ENCODE data around the gene NPLOC4. TPM values are rescaled to one million over a fixed set of nuclear protein-coding genes. Genes with fewer than 3 reads are reported as not detected.

Gene NPLOC4
- total and polyA plus RNA-seq, 2 of the 13 experiments (the other 11 are each of a cell fraction or from before 2014, with no cell fraction given): 57.0 to 97.0 TPM

DNA sequence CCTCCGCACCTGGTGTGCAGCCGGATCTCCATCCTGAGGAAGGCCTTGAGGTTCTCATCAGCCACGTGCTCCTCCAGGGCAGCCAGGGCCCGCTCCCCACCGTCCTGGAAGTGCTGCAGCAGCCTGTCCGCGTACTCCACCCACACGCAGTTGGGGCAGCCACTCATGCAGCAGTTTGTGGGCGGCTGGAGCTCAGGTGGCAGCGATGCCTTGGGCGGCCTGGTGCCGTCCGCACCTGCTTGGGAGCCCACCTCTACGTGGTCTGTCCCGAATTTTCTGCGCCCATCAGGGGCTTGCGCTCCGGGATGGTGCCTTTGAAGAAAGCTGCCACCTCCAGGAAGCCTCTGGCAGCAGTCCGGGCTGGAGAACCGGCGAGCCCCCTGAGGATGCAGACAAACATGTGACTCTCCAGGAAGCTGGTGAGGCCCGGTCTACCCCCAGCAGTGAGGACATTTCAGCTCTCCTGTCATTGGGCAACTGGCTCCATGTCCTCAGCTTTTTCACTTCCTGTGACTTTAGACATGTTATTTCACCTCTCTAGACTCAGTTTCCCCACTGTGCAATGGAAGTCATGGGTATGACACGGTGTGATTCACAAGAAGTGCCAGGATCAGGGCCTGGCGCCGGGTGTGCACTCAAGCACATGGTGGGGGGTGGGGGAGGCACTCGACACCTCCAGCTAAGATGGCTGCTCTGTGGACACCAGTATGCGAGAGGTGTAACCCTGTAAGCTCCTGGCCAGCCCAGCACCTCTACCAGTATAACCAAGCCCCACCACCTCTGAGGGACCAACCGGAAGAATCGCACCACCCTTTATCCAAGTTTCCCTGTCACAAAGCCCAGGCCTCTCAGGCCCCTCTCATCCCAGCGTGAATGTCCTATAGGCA lies 28.5 kb upstream of the NPLOC4 start (continued):
- TF ChIP-seq, protein P1, sequence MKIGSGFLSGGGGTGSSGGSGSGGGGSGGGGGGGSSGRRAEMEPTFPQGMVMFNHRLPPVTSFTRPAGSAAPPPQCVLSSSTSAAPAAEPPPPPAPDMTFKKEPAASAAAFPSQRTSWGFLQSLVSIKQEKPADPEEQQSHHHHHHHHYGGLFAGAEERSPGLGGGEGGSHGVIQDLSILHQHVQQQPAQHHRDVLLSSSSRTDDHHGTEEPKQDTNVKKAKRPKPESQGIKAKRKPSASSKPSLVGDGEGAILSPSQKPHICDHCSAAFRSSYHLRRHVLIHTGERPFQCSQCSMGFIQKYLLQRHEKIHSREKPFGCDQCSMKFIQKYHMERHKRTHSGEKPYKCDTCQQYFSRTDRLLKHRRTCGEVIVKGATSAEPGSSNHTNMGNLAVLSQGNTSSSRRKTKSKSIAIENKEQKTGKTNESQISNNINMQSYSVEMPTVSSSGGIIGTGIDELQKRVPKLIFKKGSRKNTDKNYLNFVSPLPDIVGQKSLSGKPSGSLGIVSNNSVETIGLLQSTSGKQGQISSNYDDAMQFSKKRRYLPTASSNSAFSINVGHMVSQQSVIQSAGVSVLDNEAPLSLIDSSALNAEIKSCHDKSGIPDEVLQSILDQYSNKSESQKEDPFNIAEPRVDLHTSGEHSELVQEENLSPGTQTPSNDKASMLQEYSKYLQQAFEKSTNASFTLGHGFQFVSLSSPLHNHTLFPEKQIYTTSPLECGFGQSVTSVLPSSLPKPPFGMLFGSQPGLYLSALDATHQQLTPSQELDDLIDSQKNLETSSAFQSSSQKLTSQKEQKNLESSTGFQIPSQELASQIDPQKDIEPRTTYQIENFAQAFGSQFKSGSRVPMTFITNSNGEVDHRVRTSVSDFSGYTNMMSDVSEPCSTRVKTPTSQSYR (CRISPR knock-in tag; IDR thresholded peaks at IDR 0.05; ENCODE audit: borderline replicate concordance): peak; percentile 85
- TF ChIP-seq, protein P2, sequence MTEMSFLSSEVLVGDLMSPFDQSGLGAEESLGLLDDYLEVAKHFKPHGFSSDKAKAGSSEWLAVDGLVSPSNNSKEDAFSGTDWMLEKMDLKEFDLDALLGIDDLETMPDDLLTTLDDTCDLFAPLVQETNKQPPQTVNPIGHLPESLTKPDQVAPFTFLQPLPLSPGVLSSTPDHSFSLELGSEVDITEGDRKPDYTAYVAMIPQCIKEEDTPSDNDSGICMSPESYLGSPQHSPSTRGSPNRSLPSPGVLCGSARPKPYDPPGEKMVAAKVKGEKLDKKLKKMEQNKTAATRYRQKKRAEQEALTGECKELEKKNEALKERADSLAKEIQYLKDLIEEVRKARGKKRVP (CRISPR knock-in tag; IDR thresholded peaks at IDR 0.05): no peak
- TF ChIP-seq NFYB (CRISPR knock-in tag; IDR thresholded peaks at IDR 0.05) (0 out of 2 replicates have a peak, but pooled peaks have one; percentile 7), ZBTB20 (CRISPR knock-in tag; IDR thresholded peaks at IDR 0.05; ENCODE audit: borderline replicate concordance, low read depth) (peak; percentile 55; the same call in 1 of the 2 replicates), ZNF329 (CRISPR knock-in tag; IDR thresholded peaks at IDR 0.05; ENCODE audit: low read depth) (0 out of 2 replicates have a peak, but pooled peaks have one; percentile 44), PRPF4 (IDR thresholded peaks at IDR 0.05; ENCODE audit: low read depth, low read length, poor library complexity, severe bottlenecking) (no peak), ZNF256 (CRISPR knock-in tag; conservative IDR thresholded peaks at IDR 0.05) (no peak), ZNF224 (CRISPR knock-in tag; IDR thresholded peaks at IDR 0.05) (peak; percentile 61; the same call in 1 of the 2 replicates), ZNF598 (CRISPR knock-in tag; IDR thresholded peaks at IDR 0.05; ENCODE audit: borderline replicate concordance) (no peak), EHMT2 (IDR thresholded peaks at IDR 0.05; ENCODE audit: borderline replicate concordance, low read depth, low read length) (no peak), GFI1 (CRISPR knock-in tag; IDR thresholded peaks at IDR 0.05; ENCODE audit: borderline replicate concordance) (no peak), ZNF782 (CRISPR knock-in tag; IDR thresholded peaks at IDR 0.05; ENCODE audit: borderline replicate concordance) (no peak), ZNF143 (CRISPR knock-in tag; IDR thresholded peaks at IDR 0.05) (no peak; the same call in 1 of the 2 replicates), ZNF792 (CRISPR knock-in tag; IDR thresholded peaks at IDR 0.05) (no peak), MED8 (CRISPR knock-in tag; IDR thresholded peaks at IDR 0.05; ENCODE audit: insufficient replicate concordance) (no peak), MZF1 (CRISPR knock-in tag; IDR thresholded peaks at IDR 0.05; ENCODE audit: borderline replicate concordance) (no peak), CC2D1A (CRISPR knock-in tag; IDR thresholded peaks at IDR 0.05) (no peak), NCOA1 (CRISPR knock-in tag; IDR thresholded peaks at IDR 0.05) (no peak), ZBTB7B (CRISPR knock-in tag; IDR thresholded peaks at IDR 0.05) (no peak), ZNF790 (CRISPR knock-in tag; IDR thresholded peaks at IDR 0.05; ENCODE audit: borderline replicate concordance) (no peak; the same call in 1 of the 2 replicates), KLF12 (CRISPR knock-in tag; IDR thresholded peaks at IDR 0.05; ENCODE audit: borderline replicate concordance) (no peak)
- TF ChIP-seq, protein P3, sequence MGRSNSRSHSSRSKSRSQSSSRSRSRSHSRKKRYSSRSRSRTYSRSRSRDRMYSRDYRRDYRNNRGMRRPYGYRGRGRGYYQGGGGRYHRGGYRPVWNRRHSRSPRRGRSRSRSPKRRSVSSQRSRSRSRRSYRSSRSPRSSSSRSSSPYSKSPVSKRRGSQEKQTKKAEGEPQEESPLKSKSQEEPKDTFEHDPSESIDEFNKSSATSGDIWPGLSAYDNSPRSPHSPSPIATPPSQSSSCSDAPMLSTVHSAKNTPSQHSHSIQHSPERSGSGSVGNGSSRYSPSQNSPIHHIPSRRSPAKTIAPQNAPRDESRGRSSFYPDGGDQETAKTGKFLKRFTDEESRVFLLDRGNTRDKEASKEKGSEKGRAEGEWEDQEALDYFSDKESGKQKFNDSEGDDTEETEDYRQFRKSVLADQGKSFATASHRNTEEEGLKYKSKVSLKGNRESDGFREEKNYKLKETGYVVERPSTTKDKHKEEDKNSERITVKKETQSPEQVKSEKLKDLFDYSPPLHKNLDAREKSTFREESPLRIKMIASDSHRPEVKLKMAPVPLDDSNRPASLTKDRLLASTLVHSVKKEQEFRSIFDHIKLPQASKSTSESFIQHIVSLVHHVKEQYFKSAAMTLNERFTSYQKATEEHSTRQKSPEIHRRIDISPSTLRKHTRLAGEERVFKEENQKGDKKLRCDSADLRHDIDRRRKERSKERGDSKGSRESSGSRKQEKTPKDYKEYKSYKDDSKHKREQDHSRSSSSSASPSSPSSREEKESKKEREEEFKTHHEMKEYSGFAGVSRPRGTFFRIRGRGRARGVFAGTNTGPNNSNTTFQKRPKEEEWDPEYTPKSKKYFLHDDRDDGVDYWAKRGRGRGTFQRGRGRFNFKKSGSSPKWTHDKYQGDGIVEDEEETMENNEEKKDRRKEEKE (IDR thresholded peaks at IDR 0.05): no peak
- TF ChIP-seq, protein P4, sequence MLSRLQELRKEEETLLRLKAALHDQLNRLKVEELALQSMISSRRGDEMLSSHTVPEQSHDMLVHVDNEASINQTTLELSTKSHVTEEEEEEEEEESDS (CRISPR knock-in tag; IDR thresholded peaks at IDR 0.05; ENCODE audit: borderline replicate concordance): peak; percentile 82

Data from HepG2 (cell line).